Measurements from ENCODE around the gene NSUN7.

GRCh38 chr4:40744218-40744617 lies 5.5 kb upstream of the NSUN7 start:
- no peak for TF ChIP-seq THAP11 (CRISPR knock-in tag; IDR thresholded peaks at IDR 0.05)
- TF ChIP-seq, protein P1, sequence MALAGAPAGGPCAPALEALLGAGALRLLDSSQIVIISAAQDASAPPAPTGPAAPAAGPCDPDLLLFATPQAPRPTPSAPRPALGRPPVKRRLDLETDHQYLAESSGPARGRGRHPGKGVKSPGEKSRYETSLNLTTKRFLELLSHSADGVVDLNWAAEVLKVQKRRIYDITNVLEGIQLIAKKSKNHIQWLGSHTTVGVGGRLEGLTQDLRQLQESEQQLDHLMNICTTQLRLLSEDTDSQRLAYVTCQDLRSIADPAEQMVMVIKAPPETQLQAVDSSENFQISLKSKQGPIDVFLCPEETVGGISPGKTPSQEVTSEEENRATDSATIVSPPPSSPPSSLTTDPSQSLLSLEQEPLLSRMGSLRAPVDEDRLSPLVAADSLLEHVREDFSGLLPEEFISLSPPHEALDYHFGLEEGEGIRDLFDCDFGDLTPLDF (CRISPR knock-in tag; IDR thresholded peaks at IDR 0.05): no peak
- TF ChIP-seq, protein P2, sequence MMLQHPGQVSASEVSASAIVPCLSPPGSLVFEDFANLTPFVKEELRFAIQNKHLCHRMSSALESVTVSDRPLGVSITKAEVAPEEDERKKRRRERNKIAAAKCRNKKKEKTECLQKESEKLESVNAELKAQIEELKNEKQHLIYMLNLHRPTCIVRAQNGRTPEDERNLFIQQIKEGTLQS (CRISPR knock-in tag; IDR thresholded peaks at IDR 0.05): no peak
- no peak for TF ChIP-seq SIN3A (IDR thresholded peaks at IDR 0.05; ENCODE audit: borderline replicate concordance, low read depth, low read length)
- TF ChIP-seq, protein P3, sequence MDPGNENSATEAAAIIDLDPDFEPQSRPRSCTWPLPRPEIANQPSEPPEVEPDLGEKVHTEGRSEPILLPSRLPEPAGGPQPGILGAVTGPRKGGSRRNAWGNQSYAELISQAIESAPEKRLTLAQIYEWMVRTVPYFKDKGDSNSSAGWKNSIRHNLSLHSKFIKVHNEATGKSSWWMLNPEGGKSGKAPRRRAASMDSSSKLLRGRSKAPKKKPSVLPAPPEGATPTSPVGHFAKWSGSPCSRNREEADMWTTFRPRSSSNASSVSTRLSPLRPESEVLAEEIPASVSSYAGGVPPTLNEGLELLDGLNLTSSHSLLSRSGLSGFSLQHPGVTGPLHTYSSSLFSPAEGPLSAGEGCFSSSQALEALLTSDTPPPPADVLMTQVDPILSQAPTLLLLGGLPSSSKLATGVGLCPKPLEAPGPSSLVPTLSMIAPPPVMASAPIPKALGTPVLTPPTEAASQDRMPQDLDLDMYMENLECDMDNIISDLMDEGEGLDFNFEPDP (CRISPR knock-in tag; conservative IDR thresholded peaks at IDR 0.05): no peak
- no peak for TF ChIP-seq CTCF (CRISPR knock-in tag; IDR thresholded peaks at IDR 0.05)
- TF ChIP-seq ZFX (CRISPR knock-in tag; IDR thresholded peaks at IDR 0.05; ENCODE audit: low read depth): no peak
- TF ChIP-seq ZNF468 (CRISPR knock-in tag; IDR thresholded peaks at IDR 0.05): no peak
- no peak for TF ChIP-seq HDAC2 (CRISPR knock-in tag; IDR thresholded peaks at IDR 0.05)
- TF ChIP-seq FOSL1 (CRISPR knock-in tag; IDR thresholded peaks at IDR 0.05; ENCODE audit: borderline replicate concordance): no peak
- TF ChIP-seq MYC (CRISPR knock-in tag; IDR thresholded peaks at IDR 0.05; ENCODE audit: borderline replicate concordance): no peak
- no peak for TF ChIP-seq MIXL1 (CRISPR knock-in tag; IDR thresholded peaks at IDR 0.05)
- TF ChIP-seq, protein P4, sequence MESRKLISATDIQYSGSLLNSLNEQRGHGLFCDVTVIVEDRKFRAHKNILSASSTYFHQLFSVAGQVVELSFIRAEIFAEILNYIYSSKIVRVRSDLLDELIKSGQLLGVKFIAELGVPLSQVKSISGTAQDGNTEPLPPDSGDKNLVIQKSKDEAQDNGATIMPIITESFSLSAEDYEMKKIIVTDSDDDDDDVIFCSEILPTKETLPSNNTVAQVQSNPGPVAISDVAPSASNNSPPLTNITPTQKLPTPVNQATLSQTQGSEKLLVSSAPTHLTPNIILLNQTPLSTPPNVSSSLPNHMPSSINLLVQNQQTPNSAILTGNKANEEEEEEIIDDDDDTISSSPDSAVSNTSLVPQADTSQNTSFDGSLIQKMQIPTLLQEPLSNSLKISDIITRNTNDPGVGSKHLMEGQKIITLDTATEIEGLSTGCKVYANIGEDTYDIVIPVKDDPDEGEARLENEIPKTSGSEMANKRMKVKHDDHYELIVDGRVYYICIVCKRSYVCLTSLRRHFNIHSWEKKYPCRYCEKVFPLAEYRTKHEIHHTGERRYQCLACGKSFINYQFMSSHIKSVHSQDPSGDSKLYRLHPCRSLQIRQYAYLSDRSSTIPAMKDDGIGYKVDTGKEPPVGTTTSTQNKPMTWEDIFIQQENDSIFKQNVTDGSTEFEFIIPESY (CRISPR knock-in tag; IDR thresholded peaks at IDR 0.05): no peak

Data from HepG2 (cell line).